ACC112 (cell line): ENCODE data around the gene KCTD21.
"Not testable (repeated sequence)": the region's sequence is repeated elsewhere in the genome, so short reads cannot be mapped to it uniquely, and the experiment has no call there.

Source experiments
- H2AFZ ChIP-seq: fragments of 200-600 bp; sonication (generic); one replicate; pipeline ENCODE4 v1.6.0; 2017; ENCODE audit warnings: antibody characterized with exemption, low read length; ENCODE audit not compliant: unreplicated experiment
- H3K27ac ChIP-seq: fragments of 200-600 bp; sonication (generic); 2 replicates; pipeline ENCODE4 v1.5.1; 2014; ENCODE audit warnings: low read depth, mild to moderate bottlenecking, antibody characterized with exemption, low read length, moderate library complexity
- H3K27me3 ChIP-seq: fragments of 200-600 bp; sonication (generic); 2 replicates; pipeline ENCODE4 v1.6.1; 2014; ENCODE audit warnings: mild to moderate bottlenecking, antibody characterized with exemption, low read length, moderate library complexity, mixed read lengths; ENCODE audit not compliant: insufficient read depth
- H3K36me3 ChIP-seq: fragments of 200-600 bp; sonication (generic); 2 replicates; pipeline ENCODE4 v1.6.1; 2016; ENCODE audit warnings: mild to moderate bottlenecking, antibody characterized with exemption, low read length, moderate library complexity, mixed read lengths; ENCODE audit not compliant: insufficient read depth
- H3K4me1 ChIP-seq: fragments of 200-600 bp; sonication (generic); one replicate; pipeline ENCODE4 v1.6.1; 2016; ENCODE audit warnings: low read length, mixed read lengths; ENCODE audit not compliant: insufficient read depth, unreplicated experiment, control insufficient read depth
- H3K4me3 ChIP-seq: fragments of 200-600 bp; sonication (generic); 2 replicates; pipeline ENCODE4 v1.5.1; 2014; ENCODE audit warnings: mild to moderate bottlenecking, low read depth, low read length
- H3K79me2 ChIP-seq: fragments of 200-600 bp; sonication (generic); one replicate; pipeline ENCODE4 v1.6.0; 2016; ENCODE audit warnings: low read length; ENCODE audit not compliant: control insufficient read depth, unreplicated experiment, insufficient read depth

Gene KCTD21

DNA sequence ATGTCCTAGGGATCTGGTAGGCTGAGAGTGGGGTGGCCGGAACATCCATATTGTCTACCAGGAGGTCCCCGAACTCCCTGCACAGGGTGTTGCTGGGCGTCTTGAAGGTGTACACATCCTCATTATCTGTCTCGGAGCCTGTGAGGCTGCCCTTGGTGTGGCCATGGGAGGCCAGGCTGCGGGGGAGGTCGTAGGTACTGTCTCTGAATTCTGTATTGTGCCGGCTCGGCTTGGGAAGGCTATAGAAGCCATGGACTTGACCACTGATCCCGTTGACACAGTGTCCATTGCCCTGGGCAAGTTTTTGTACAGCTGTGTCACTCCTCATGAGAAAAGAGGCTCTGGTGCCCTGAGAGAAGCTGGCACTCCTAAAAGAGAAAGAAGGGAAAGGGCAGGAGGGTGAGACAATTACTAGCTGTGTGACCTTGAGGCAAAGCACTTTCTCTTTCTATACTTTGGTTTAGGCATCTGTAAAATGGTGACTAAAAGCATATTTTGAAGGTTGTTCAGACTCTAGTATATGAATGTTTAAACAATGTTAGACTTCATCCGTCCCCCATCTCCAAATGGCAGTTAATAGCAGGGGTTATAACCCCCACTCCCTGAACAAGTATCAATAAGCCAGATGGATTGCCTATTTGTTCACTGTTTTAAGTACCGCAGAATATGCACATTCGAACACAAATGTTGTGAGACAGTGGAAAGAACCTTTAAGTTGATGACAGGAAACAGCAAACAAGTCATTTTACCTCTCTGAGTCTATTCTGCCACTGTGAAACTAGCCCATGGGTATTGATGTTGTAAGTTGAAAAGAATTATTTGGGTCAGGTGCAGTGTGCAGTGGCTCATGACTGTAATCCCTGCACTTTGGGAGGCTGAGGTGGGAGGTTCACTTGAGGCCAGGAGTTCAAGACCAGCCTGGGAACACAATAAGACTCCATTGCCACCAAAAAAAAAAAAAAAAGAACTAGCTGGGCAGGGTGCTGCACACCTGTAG lies 38.6 kb upstream of the KCTD21 start:
- Histone ChIP-seq H3K27ac (no peak overlapping the region), H3K36me3 (no peaks in the 10 kb centered on the region), H3K79me2 (no peaks in the 10 kb centered on the region)

DNA sequence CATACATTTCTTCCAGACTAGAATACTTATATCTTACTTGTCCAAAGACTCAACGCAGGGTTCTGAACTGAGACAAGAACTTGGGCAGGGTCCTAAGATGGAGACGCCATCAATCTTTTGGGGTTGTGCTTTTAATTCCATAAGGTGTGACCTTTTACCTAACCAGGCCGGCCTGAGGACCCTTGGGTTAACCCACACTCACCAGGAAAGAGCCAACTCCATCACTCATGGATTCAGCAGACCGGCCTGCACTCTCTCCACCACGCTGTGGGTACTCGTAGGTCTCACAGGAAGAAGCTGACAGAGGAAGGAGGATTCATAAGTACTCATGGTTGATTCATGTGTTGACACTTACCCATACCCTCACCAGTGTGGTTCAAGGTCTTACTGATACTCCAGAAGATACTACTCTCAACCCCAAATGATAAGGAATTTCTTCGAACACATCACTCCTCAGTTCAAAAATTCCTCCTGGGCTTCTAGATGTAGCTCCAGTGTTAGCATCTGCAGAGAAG lies 36.5 kb upstream of the KCTD21 start:
- H3K4me1 ChIP-seq: no peaks in the 10 kb centered on the region
- H2AFZ ChIP-seq: no peak overlapping the region
- H3K79me2 ChIP-seq: no peaks in the 10 kb centered on the region
- 0 out of 2 replicates have a peak, but pooled peaks cover 6% of the 10 kb centered on the region for H3K36me3 ChIP-seq
- H3K4me3 ChIP-seq: no peak overlapping the region
- no peak overlapping the region for H3K27ac ChIP-seq
- H3K27me3 ChIP-seq: no peaks in the 10 kb centered on the region

More for the DNA sequence above, 38.6 kb upstream of the KCTD21 start:
- H3K4me3 ChIP-seq: no peak overlapping the region
- no peak overlapping the region for H2AFZ ChIP-seq
- H3K27me3 ChIP-seq: no peaks in the 10 kb centered on the region
- H3K4me1 ChIP-seq: peaks cover 4% of the 10 kb centered on the region

DNA sequence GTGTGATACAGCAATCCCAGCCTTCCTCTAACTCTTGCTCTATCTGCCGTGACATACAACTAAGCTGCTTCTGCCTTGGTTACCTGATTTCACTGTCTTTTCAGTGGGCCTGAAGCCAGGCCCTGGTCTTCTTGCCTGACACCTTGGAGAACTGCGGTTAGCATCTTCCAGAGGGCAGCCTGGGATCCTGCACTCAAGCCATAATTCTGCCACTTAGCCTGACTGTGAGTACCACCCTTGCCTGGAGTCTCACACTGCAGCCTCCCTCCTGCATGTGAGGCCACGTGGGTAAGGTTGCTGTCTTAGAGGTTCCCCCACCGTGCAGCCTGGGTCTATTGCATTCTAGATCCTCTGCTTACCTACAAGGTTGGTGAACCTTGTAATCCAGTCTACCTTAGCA lies 36.1 kb upstream of the KCTD21 start:
- Histone ChIP-seq H2AFZ (no peak overlapping the region), H3K4me3 (no peak overlapping the region), H3K4me1 (no peaks in the 10 kb centered on the region), H3K27ac (no peak overlapping the region), H3K36me3 (0 out of 2 replicates have a peak, but pooled peaks cover 6% of the 10 kb centered on the region), H3K79me2 (no peaks in the 10 kb centered on the region), H3K27me3 (no peaks in the 10 kb centered on the region)

DNA sequence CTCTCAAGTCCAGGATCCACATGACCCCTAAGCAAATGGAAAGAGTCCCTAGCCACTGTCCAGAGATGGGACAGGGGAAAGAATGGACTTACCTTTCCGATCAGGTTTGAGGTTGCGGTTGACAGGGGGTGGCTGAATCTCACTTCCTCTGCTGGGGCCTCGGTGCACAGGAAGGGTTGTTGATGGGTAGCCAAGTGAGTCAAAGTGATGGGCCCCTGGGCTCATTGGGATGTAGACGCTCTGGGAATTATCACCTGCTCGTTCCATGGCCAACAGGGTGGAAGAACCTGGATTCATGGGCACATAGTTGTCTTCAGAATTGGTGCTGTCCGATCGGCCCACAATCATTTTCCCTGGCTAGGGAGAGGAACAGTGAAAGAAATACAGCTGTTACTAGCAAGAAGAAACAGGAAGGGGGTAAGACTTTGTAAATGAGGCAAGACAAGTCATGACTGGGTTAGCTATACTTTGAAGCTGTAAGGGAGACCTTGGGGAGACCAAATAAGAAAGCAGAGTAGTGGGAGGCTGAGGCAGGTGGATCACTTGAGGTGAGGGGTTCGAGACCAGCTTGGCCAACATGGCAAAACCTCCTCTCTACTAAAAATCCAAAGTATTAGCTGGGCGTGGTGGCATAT lies 35.0 kb upstream of the KCTD21 start:
- no peak overlapping the region for H2AFZ ChIP-seq
- H3K27me3 ChIP-seq: no peaks in the 10 kb centered on the region
- no peaks in the 10 kb centered on the region for H3K79me2 ChIP-seq
- no peaks in the 10 kb centered on the region for H3K4me1 ChIP-seq
- no peak overlapping the region for H3K27ac ChIP-seq
- no peak overlapping the region for H3K4me3 ChIP-seq
- H3K36me3 ChIP-seq: 0 out of 2 replicates have a peak, but pooled peaks cover 6% of the 10 kb centered on the region

DNA sequence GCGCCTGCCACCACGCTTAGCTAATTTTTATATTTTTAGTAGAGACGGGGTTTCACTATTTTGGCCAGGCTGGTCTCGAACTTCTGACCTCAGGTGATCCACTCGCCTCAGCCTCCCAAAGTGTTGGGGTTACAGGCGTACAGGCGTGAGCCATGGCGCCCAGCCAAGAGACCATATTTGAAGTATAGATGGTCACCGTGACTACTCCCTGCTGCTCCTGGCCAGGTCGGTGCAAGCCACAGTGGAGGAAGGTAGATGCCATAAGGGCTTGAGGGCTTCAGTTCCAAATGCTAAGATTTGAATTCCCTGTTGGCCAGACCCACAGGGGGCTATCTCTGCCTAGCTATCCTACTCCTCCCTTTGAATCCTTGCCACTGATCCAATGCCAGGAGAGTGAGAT lies 34.3 kb upstream of the KCTD21 start:
- H3K79me2 ChIP-seq, H3K27me3 ChIP-seq, H3K4me3 ChIP-seq, H2AFZ ChIP-seq, H3K27ac ChIP-seq, H3K36me3 ChIP-seq, H3K4me1 ChIP-seq: not testable (repeated sequence)

DNA sequence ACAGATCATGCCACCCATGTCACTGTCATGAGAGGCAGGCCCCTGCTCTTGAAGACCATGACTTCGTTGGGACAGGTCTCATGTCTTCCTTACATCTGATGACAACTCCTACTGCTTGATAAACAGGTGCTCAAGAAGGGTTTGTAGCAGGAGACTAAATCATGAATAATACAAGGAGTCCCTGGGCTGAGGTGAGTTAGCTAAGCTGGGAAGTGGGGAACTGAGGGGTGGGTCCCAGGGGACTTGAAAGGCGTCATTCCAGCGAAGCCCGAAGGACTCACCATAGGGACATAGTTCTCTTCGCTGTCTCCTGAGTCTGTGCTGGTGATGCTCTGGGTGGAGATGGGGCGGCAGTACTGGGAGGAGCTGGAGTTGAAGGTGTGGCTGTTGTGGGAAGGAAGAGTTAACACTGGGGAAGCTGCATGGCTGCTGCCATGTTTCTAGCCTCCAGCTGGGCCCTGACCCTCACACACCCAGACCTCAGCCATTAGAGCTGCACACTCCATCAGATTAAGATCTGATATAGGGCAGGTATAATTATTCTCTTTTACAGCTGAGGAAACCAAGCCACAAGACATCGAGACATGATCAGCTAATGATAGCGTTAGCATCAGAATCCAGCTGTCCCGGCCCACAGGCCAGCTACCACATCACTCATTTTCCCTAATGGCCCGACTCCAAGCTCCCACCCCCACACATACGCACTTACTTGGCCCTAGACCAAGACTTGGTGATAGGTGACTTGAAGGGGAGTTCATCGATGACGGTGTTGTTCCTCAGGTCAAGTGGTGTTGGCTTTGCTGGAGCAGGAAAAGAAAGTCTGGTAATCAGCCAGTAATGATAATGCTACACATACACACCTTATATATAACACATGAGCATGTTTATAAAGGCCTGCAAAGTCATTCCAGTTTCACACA lies 33.2 kb upstream of the KCTD21 start:
- no peak overlapping the region for H3K4me3 ChIP-seq
- H2AFZ ChIP-seq: no peak overlapping the region
- H3K4me1 ChIP-seq: no peaks in the 10 kb centered on the region
- H3K27ac ChIP-seq: no peak overlapping the region
- H3K79me2 ChIP-seq: no peaks in the 10 kb centered on the region
- H3K36me3 ChIP-seq: 0 out of 2 replicates have a peak, but pooled peaks cover 6% of the 10 kb centered on the region
- no peaks in the 10 kb centered on the region for H3K27me3 ChIP-seq

DNA sequence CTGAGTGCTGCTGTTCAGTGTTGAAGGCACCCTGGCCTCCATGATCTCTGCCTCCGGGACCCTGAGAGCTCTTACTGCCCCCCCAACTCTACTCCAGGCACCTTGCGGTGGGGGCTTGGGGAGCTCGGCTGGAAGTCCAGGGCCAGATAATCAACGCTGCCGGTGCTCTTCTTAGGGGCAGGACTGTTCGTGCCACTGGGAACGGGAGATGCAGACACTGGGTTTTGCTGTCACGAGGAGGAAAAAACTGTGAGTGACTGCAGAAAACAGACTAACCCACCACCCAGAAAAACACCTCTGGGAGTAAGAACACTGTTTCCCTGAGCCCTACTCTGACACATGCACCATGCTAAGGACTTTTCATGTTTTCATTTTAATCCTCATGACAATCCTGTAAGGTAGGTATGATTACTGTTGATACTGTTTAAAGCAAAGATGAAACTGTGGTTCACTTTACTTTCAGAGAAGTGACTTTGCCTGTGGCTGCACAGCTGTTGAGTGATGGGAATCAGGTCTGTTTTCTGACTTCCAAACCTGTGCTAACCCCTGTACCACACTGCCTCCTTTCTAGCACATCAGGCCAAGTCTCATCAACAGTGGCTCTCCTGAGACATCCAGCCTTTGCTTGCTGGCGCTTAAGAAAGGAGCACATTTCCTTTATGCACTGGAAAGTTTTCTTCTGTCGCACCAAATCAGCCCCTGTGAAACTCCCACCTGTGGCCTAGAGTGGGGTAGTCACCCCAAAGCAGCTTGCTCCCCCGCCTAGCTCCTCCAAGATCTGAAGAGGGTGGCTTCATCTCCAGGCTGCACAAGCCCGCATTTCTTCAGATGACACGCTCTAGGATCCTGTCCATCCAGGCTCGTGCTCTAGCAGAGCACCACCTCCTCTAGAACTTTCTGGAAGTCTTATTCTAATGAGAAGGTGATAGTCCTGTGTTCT lies 32.1 kb upstream of the KCTD21 start:
- Histone ChIP-seq H3K4me3 (no peak overlapping the region), H3K36me3 (peaks cover 11% of the 10 kb centered on the region; the same call in 1 of the 2 replicates), H3K27me3 (no peaks in the 10 kb centered on the region), H3K27ac (no peak overlapping the region), H2AFZ (no peak overlapping the region), H3K4me1 (no peaks in the 10 kb centered on the region), H3K79me2 (no peaks in the 10 kb centered on the region)

DNA sequence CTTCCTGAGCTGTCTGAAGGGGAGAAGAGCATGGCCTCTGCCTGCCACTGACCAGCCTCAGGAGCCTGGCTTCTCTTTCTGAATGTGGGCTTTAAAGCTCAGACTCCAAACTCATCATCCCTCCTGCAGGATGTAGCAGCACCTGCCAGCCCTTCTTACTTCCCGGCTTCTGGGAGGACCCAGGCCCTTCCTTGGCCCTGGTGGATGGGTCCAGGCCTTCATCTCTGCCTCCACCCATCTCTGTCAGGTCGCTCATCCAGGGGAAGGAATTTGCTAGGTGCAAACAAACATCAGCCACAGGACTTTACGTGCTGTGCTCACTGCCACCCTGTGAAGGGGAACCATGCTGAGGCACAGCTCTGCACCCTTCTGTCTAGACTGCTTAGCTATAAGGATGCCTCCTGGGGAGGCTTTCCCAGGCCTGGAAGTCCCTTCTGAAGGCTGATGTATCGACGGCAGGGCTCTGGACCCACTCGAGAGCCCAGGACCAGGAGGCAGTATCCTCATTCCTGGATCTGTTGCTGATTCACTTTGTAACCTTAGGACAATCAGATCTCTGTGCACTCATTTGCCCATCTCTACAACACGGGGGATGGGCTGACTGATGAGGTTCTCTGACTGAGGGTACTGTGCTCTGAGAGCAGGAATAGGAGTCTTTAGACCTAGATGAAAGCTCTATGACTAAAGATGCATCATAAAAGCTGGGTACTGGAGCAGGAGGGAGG lies 31.2 kb upstream of the KCTD21 start:
- no peaks in the 10 kb centered on the region for H3K27me3 ChIP-seq
- no peak overlapping the region for H3K4me3 ChIP-seq
- no peak overlapping the region for H2AFZ ChIP-seq
- no peaks in the 10 kb centered on the region for H3K79me2 ChIP-seq
- H3K36me3 ChIP-seq: peaks cover 11% of the 10 kb centered on the region; the same call in 1 of the 2 replicates
- no peak overlapping the region for H3K27ac ChIP-seq
- H3K4me1 ChIP-seq: no peaks in the 10 kb centered on the region
